Ectodermal cell (in vitro differentiated cells): ENCODE data around the gene POT1.
A peak's percentile ranks its signal among the peaks of the same experiment; 100 is the strongest.

ENCODE experiments used
- H3K27ac ChIP-seq: 2 replicates; pipeline ENCODE4 v1.7.0; 2013; ENCODE audit warnings: mild to moderate bottlenecking, low read depth, low read length; ENCODE audit not compliant: insufficient read depth, poor library complexity, severe bottlenecking
- H3K27me3 ChIP-seq: 2 replicates; pipeline ENCODE4 v1.7.0; 2013; ENCODE audit warnings: mild to moderate bottlenecking, low read length; ENCODE audit not compliant: insufficient read depth, control insufficient read depth, poor library complexity, severe bottlenecking
- H3K36me3 ChIP-seq: one replicate; pipeline ENCODE4 v1.7.0; 2013; ENCODE audit warnings: low read length; ENCODE audit not compliant: control insufficient read depth, insufficient read depth
- H3K4me1 ChIP-seq: one replicate; pipeline ENCODE4 v1.7.0; 2013; ENCODE audit warnings: low read length; ENCODE audit not compliant: control insufficient read depth, insufficient read depth
- H3K4me3 ChIP-seq: 2 replicates; pipeline ENCODE4 v1.7.0; 2013; ENCODE audit warnings: low read depth, low read length, control low read depth; ENCODE audit not compliant: insufficient read depth
- H3K9me3 ChIP-seq: 2 replicates; pipeline ENCODE4 v1.7.0; 2013; ENCODE audit warnings: mild to moderate bottlenecking, low read length, moderate library complexity; ENCODE audit not compliant: control insufficient read depth
- WGBS, 2 experiments: methylation state at CpG; one replicate each; pipeline ENCODE4 v1.1.7; 2013; ENCODE audit warnings: missing lambda C conversion rate in 2 of 2; 5-methylcytosine and 5-hydroxymethylcytosine counted together

The POT1 gene

GRCh38 chr7:124940306-124940705 is 10.7 kb upstream of the POT1 start:
- Histone ChIP-seq H3K27me3 (no peaks in the 10 kb centered on the region), H3K9me3 (no peaks in the 10 kb centered on the region)

GRCh38 chr7:124938128-124938527 is 8.5 kb upstream of the POT1 start:
- WGBS, 2 experiments: 89 to 90% methylated on average over 2 of the region's 2 CpGs
- no peak overlapping the region for H3K27ac ChIP-seq
- no peaks in the 10 kb centered on the region for H3K36me3 ChIP-seq
- no peaks in the 10 kb centered on the region for H3K4me1 ChIP-seq
- H3K9me3 ChIP-seq: no peaks in the 10 kb centered on the region
- no peak overlapping the region for H3K4me3 ChIP-seq
- no peaks in the 10 kb centered on the region for H3K27me3 ChIP-seq

More at GRCh38 chr7:124940306-124940705, 10.7 kb upstream of the POT1 start:
- H3K27ac ChIP-seq: no peak overlapping the region
- WGBS, 2 experiments: no CpG with 5 or more reads among the region's 2 CpGs
- H3K36me3 ChIP-seq: no peaks in the 10 kb centered on the region
- no peaks in the 10 kb centered on the region for H3K4me1 ChIP-seq
- H3K4me3 ChIP-seq: no peak overlapping the region

- Histone ChIP-seq H3K4me1 (no peaks in the 10 kb centered on the region), H3K27ac (no peak overlapping the region), H3K27me3 (no peaks in the 10 kb centered on the region), H3K4me3 (no peak overlapping the region), H3K9me3 (no peaks in the 10 kb centered on the region), H3K36me3 (no peaks in the 10 kb centered on the region)
- WGBS, 2 experiments: 91 to 97% methylated on average over 1 of the region's 1 CpG
Observed at GRCh38 chr7:124937076-124937475, 7.5 kb upstream of the POT1 start.

GRCh38 chr7:124934841-124935240 is 5.2 kb upstream of the POT1 start:
- H3K4me3 ChIP-seq: no peak overlapping the region
- no peaks in the 10 kb centered on the region for H3K9me3 ChIP-seq
- H3K4me1 ChIP-seq: no peaks in the 10 kb centered on the region
- no peak overlapping the region for H3K27ac ChIP-seq
- H3K27me3 ChIP-seq: no peaks in the 10 kb centered on the region
- no peaks in the 10 kb centered on the region for H3K36me3 ChIP-seq

DNA sequence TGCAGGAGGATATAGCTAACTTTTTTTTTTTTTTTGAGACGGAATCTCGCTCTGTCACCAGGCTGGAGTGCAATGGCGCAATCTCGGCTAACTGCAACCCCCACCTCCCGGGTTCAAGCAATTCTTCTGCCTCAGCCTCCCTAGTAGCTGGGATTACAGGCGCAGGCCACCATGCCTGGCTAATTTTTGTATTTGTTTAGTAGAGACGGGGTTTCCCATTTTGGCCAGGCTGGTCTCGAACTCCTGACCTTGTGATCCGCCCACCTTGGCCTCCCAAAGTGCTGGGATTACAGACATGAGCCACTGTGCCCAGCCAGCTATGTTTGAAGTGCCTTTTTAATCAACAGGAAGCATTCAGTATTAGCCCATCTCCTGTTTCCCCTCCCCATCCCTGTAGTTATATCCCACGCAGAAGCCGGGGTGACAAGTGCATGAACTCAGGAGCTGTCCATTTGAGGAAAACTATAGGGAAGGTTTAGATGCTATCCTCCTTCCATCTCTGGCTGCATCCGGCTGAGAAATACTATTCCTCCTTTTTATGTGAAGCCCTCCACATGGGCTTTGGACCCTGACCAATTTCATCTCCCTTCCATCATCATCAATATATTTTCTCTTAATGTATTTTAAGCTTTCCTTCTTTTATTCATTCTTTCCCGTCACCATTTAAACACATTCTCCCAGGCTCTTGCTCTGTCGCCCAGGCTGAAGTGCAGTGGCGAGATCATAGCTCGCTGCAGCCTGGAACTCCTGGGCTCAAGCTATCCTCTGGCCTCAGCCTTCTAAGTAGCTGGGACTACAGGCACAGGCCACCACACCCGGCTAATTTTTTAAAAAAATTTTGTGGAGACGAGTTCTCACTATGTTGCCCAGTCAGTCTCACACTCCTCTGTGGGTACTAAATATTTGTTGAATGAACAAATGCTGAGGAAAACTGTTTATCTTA is 1.3 kb upstream of the POT1 start:
- Histone ChIP-seq H3K4me3 (no peak overlapping the region), H3K27ac (no peak overlapping the region), H3K9me3 (no peaks in the 10 kb centered on the region), H3K27me3 (no peaks in the 10 kb centered on the region), H3K4me1 (peaks cover 3% of the 10 kb centered on the region), H3K36me3 (no peaks in the 10 kb centered on the region)
- WGBS, 2 experiments: 90 to 92% methylated on average over 18 of the region's 18 CpGs

- no peaks in the 10 kb centered on the region for H3K9me3 ChIP-seq
- 33 to 57% methylated on average over 1 of the region's 1 CpG for WGBS, 2 experiments
- H3K4me3 ChIP-seq: peak overlapping the region; percentile 82
- H3K4me1 ChIP-seq: peaks cover 3% of the 10 kb centered on the region
- no peaks in the 10 kb centered on the region for H3K36me3 ChIP-seq
- H3K27me3 ChIP-seq: no peaks in the 10 kb centered on the region
- peak overlapping the region; percentile 41 for H3K27ac ChIP-seq
Observed at GRCh38 chr7:124930173-124930623, 573 bp upstream of the POT1 start.

DNA sequence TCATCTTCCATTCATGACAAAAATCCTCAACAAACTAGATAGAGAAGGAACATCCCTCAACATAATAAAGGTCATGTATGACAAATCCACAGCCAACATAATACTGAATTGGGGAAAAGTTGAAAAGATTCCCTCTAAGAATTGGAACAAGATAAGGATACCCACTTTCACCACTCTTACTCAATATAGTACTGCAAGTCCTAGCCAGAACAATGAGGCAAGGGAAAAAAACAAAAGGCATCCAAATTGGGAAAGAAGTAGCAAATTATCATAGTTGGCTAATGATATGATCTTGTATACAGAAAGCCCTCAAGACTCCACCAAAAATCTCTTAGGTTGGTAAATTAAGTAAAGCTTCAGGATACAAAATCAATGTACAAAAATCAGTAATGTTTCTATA is 4.7 kb downstream of the POT1 start:
- Histone ChIP-seq H3K4me1 (peaks cover 3% of the 10 kb centered on the region), H3K27ac (no peak overlapping the region), H3K36me3 (no peaks in the 10 kb centered on the region), H3K9me3 (no peaks in the 10 kb centered on the region), H3K4me3 (no peak overlapping the region), H3K27me3 (no peaks in the 10 kb centered on the region)

DNA sequence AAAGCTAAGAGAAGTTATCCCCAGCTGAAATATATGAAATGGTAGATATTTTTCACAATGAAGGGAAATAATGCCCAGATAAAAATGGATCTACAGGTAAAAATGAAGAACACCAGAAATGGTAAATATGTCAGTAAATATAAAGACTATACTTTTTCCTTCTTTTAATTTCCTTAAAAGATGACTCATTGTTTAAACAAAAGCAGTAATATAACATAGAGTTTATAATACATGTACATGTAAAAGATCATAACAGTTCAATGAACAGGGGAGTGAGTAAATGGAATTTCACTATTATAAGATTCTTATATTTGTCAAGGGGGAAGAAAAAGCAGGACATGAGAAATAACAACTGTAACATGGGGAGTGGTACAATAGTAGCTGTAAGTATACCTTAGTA is 7.4 kb downstream of the POT1 start:
- Histone ChIP-seq H3K27ac (no peak overlapping the region), H3K9me3 (no peaks in the 10 kb centered on the region), H3K36me3 (no peaks in the 10 kb centered on the region), H3K4me3 (no peak overlapping the region), H3K4me1 (no peaks in the 10 kb centered on the region), H3K27me3 (no peaks in the 10 kb centered on the region)

- no peaks in the 10 kb centered on the region for H3K4me1 ChIP-seq
- H3K4me3 ChIP-seq: no peak overlapping the region
- no peaks in the 10 kb centered on the region for H3K27me3 ChIP-seq
- no peaks in the 10 kb centered on the region for H3K9me3 ChIP-seq
- H3K36me3 ChIP-seq: no peaks in the 10 kb centered on the region
- WGBS, 2 experiments: 92 to 96% methylated on average over 2 of the region's 2 CpGs
- H3K27ac ChIP-seq: no peak overlapping the region
Observed at GRCh38 chr7:124919841-124920240, 9.8 kb downstream of the POT1 start.

DNA sequence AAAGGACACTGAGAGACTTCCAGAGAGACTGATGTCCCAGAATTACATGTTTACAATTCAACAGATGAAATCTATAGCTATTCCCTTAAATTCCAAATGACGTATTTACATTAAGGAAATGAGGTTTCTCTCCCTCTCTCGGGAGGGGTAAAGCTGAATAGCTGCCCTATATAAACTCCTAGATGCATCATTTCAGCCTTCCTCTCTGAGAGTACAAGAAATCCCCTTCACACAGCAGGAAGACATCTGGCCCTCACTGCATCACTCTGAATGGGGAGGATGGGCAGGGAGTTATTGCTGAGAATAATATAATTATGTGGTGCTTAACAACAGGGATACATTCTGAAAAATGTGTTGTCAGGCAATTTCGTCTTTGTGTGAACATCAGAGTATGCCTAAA is 11.0 kb downstream of the POT1 start:
- H3K4me3 ChIP-seq: no peak overlapping the region
- H3K27me3 ChIP-seq: no peaks in the 10 kb centered on the region
- 91 to 97% methylated on average over 3 of the region's 3 CpGs for WGBS, 2 experiments
- no peaks in the 10 kb centered on the region for H3K9me3 ChIP-seq
- no peak overlapping the region for H3K27ac ChIP-seq
- no peaks in the 10 kb centered on the region for H3K36me3 ChIP-seq
- H3K4me1 ChIP-seq: no peaks in the 10 kb centered on the region
